T-helper 9 cell (primary cell): ENCODE data around the gene ANKRD1.
"Not testable (repeated sequence)": the region's sequence is repeated elsewhere in the genome, so short reads cannot be mapped to it uniquely, and the experiment has no call there.

ENCODE experiments used
- DNase-seq: peaks from one replicate; pipeline ENCODE4 v3.0.0-alpha.2; 2020

Gene ANKRD1

DNA sequence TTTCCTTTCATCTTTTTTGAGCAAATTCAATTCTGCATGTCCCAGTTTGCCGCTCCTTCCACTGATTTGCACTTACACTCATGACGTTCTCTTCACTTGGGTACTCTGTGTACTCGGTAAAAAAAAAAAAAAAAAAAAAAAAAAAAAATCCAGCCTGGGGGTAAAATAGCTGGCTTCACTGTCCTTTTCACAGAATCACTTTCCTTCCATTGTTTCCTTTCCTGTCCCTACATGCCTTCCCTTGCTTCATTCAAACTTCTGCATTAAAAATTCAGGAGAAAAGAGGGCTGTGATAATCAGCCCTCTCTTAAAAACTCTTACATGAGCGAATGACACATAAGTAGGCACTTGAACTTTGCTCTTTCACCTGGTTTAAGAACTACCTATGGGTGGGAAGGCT is 8.7 kb downstream of the ANKRD1 start:
- DNase-seq, result no peak

GRCh38 chr10:90911133-90912051 is 9.5 kb downstream of the ANKRD1 start:
- peak; percentile 6 for DNase-seq

GRCh38 chr10:90906596-90906995 is 14.3 kb downstream of the ANKRD1 start:
- DNase-seq, result no peak

- no peak for DNase-seq
Measured at GRCh38 chr10:90905925-90906324, 15.0 kb downstream of the ANKRD1 start.

- not testable (repeated sequence) for DNase-seq
Measured at GRCh38 chr10:90896916-90897315, 24.0 kb downstream of the ANKRD1 start.

- no peak for DNase-seq
Measured at GRCh38 chr10:90893190-90893589, 27.7 kb downstream of the ANKRD1 start.

DNA sequence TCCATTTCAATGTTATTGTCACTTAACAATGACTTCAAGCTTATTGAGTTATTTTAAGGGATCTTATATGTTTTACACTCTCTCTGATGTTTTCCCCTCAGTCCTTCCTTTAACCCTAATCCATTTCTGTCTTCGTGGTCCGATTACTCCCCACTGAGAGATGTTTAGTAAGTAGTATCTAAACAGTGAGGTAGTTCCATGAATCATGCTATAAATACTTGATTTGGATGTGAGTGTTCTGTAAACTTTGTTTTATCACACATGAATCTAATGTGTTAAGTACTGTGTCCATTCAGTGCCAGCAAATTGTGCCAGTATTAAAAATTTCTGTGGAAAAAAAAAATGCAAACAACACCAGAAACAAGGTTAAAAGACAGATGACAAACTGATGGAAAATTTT is 30.5 kb downstream of the ANKRD1 start:
- no peak for DNase-seq

DNA sequence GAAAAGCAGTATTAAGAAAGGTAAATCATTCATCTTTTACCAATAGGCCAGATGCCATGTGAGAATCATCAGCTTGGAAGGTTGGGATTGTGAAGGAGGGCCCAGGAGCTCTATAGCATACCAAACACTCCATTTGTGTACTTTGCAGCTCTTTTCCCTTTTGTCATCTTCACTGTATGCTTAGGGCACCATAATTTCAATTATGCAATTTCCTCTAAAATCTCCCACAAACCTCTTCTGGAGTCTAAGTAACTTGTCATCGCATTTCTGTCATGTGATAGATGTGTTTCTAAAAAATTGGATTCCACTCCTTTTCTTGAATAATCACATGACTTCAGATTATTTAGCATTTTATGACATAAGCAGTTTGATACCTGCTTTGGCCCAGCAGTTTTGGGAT is 31.3 kb downstream of the ANKRD1 start:
- no peak for DNase-seq

DNA sequence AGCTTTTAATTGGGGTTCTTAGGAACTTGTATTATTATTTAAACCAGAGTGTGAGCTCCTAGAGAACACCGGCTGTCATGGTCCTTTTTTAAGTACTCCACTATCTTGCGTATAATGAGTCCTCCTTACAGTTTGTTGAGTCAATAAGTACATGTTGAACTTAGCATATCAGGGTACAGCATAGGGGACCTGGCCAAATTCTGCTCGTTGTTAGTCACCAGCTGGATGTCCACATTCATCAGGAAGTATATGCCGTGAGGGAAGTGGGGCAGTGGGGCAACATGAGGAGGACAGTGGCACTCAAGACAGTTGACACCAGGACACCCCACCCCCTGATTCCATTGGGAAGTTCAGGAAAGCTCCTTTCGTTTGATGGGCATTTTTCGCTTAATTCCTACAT is 32.5 kb downstream of the ANKRD1 start:
- no peak for DNase-seq

- DNase-seq, result no peak
Measured at GRCh38 chr10:90887555-90887954, 33.3 kb downstream of the ANKRD1 start.

- no peak for DNase-seq
Measured at GRCh38 chr10:90885176-90885575, 35.7 kb downstream of the ANKRD1 start.

DNA sequence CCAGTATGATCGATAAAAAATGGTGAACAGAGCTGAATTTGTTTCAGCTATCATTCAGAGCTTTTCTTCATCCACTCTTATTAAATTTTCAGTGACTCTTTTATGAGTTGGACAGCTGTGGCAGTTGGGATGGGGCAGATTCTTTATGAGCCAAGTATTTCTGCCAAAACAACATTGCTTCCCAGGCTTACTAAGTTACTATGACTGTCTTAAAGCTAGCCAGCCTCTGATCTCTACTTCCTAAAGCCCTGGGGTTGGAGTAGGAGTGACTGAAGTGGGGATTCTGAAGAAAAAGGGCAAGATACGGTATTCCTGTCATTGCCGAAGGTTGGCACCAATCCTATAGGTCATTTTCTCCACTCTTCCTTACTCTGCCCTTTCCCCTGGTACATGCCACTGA is 36.5 kb downstream of the ANKRD1 start:
- DNase-seq, result no peak

DNA sequence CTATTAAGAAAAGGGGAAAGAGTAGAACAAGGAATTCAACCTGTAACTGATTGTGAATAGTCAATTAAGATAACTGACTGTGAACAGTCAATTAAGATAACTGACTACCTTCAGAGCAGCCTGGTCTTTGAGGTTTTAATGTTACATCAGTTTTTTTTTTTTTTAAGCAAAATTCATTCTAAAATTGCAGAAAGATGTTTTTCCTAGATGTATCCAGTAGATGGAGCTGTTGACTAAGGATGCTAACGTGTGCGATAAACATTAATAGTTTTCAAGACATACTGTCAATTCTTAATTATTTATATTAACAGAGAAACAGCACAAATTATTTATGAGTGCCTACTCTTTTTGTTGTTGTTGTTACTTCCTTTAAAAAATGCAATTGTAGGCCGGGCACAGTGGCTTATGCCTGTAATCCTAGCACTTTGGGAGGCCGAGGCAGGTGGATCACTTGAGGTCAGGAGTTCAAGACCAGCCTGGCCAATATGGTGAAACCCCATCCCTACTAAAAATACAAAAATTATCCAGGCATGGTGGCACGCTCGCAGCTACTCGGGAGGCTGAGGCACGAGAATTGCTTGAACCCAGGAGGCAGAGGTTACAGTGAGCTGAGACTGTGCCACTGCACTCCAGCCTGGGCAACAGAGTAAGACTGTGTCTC is 40.7 kb downstream of the ANKRD1 start:
- DNase-seq, result not testable (repeated sequence)

DNA sequence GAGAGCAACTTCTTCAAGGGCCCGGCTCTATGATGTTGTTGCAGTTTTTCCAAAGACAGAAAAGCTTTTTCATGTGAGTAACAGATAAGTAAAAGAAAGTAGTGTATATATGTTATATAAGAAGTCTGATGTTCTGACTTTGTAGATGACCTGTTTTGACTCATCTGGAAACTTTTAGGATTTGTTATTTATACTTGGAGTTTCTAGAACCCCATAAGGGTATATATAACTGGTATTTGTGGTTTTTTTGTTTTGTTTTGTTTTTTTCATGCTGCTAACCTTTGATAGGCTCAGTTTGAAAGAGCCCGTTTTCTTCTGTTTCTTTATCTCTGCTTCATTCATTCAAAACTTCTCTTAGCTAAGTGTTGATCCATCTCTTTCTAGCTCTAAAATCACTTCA is 41.8 kb downstream of the ANKRD1 start:
- no peak for DNase-seq

GRCh38 chr10:90872648-90873020 is 48.3 kb downstream of the ANKRD1 start:
- DNase-seq, result no peak

DNA sequence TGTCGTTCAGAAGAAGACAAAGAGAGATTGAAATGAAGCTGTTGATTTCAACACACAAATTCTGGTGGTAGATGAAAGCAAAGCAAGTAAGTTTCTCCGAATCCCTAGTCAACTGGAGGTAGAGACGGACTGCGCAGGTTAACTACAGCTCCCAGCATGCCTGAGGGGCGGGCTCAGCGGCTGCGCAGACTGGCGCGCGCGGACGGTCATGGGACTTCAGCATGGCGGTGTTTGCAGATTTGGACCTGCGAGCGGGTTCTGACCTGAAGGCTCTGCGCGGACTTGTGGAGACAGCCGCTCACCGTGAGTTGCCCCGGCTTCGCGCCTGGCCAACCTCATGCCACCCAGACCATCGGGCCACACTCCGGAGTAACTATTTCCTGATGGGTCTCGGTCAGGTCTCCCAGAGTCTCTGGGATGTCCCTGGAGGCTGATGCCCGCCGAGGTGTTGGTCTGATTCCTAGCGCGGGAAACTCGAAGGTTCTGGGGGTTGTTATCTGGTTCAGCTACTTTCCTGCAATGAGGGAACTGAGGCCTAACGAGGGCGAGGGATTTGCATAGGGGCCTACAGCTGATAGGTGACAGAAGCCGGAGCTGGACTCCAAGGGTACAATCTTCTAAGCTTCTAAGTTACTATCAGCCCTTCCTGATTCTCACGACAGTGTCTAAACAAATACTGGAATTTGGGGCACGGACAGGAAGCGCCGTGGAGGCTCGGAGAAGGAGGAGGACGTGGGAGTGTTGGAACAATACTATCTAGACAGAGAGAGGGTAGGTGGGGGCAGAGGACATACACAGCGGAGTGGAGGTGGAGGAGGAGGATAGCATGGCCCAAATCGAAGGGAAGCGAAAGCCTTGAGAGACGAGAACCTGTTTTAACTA is 48.9 kb downstream of the ANKRD1 start, which contains the start of gene RPP30:
Gene RPP30, plus strand, starts transcription at position 209 of the 882 bp plus-strand sequence. Its CDS starts 13 bp downstream, at position 222.
- peak; percentile 70 for DNase-seq

DNA sequence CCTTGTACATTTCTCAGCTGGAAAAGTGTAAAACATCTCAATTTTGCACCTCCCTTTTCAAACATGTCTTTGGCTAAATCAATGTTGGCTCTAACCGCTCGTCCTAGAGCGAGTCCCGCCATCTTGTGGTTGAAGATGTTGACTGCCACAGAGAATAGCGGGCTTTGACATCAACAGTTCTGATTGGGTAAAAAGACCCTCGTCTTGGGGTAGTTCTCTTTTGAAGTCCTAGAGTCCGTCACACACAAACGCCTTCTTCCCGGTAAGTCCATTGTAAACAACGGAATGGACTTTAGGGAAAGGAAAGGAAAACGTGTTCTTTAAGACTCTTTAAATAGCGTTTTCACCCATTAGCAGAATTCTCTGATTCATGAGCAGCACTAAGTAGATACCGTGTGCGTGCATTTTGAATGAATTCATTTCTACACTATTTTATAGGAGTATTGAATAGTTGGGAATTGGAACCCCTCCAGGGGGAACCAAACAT is 49.6 kb downstream of the ANKRD1 start:
- no peak for DNase-seq

DNA sequence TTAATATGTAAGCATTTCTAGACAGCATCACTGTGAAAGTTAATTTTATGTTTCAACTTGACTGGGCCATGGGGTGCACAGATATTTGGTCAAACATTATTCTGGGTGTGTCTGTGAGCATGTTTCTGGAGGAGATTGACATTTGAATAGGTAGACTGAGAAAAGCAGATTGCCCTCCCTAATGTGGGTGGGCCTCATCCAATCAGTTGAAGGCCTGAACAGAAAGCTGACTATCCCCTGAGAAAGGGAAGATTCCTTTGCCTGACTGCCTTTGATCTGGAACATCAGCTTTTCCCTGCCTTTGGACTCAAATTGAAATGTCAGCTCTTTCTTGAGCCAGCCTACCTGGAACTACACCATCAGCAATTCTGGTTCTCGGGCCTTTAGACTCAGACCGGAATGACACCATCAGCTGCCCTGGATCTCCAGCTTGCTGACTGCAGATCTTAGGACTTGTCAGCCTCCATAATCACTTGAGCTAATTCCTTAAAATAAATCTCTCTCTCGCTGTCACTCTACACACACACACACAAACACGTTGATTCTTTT is 54.8 kb downstream of the ANKRD1 start:
- no peak for DNase-seq

- DNase-seq, result no peak
Measured at GRCh38 chr10:90865401-90865800, 55.5 kb downstream of the ANKRD1 start.

DNA sequence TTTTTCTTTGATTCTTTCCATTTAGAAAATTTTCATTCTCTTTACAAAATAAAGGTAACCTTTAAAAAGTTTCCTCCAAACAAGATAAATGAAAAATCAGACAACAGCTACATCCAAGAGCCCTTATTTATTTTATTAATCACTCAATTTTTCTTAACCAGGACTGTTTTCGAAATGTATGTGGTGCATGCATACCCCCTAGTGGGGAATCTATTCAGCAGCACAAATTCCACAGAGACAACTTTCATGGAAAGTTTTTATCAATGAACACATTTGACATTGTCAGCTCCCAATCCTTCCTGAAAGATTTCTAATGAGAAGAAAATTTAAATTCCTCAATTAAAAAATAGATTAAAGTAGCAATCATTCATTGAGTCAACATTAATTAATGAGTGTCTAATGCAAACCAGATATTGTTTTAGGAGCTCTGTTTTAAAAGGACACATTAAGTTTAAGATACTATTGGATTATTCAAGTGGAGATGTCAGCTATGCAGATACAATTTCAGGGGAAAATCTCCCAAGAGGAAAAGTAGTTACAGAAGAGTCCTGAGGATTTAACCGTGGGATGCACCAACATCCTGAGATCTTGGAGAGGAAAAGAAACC is 57.9 kb downstream of the ANKRD1 start:
- DNase-seq, result no peak
